ENCODE measurements around the gene CCDC148.

The CCDC148 gene

DNA sequence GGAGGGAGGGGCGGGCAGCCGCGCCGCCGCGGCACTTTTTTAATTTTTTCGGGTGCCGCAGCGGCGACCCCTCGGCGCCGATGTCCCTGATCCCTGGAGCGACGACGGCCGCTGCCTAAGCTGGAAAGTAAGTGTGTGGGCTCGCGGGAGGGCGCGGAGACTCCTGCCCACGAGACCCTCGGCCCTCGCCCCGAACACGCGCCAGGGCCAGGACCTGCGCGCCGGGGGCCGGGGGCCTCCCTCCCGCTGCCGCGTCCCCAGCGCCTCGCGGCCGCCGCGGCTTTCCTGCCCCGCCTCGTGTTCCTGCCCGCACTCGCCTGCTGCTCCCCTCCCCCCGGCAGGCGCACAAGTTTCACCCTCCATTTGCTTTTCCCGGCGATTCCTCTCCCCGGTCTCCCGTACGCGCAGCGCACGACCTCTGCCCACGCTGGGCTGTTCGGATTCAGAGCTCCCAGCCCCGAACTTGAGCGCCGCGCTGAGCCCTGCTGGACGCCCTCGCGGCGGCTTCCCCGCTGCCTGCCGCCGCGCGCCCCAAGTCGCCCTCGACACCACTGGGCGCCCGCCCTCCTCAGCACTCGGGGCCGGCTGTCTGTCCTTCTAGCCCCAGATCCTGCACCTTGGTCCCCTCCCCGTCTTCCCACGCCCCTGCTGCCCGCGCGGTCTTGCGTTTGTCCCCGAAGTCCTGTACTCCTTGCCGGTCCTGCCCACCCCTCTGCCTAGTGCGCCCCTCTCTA, 706 bp upstream of the CCDC148 start:
- TF ChIP-seq TAF1 (IDR thresholded peaks at IDR 0.05; ENCODE audit: borderline replicate concordance, insufficient read depth, low read length) (no peak), SIN3A (IDR thresholded peaks at IDR 0.05; ENCODE audit: borderline replicate concordance, insufficient read depth, low read length) (no peak), FOXP2 (optimal IDR thresholded peaks at IDR 0.05; ENCODE audit: borderline replicate concordance, extremely low read depth, extremely low read length, insufficient read depth) (no peak), POLR2AphosphoS5 (IDR thresholded peaks at IDR 0.05; ENCODE audit: low read depth, low read length) (no peak)
- TF ChIP-seq, protein P1, sequence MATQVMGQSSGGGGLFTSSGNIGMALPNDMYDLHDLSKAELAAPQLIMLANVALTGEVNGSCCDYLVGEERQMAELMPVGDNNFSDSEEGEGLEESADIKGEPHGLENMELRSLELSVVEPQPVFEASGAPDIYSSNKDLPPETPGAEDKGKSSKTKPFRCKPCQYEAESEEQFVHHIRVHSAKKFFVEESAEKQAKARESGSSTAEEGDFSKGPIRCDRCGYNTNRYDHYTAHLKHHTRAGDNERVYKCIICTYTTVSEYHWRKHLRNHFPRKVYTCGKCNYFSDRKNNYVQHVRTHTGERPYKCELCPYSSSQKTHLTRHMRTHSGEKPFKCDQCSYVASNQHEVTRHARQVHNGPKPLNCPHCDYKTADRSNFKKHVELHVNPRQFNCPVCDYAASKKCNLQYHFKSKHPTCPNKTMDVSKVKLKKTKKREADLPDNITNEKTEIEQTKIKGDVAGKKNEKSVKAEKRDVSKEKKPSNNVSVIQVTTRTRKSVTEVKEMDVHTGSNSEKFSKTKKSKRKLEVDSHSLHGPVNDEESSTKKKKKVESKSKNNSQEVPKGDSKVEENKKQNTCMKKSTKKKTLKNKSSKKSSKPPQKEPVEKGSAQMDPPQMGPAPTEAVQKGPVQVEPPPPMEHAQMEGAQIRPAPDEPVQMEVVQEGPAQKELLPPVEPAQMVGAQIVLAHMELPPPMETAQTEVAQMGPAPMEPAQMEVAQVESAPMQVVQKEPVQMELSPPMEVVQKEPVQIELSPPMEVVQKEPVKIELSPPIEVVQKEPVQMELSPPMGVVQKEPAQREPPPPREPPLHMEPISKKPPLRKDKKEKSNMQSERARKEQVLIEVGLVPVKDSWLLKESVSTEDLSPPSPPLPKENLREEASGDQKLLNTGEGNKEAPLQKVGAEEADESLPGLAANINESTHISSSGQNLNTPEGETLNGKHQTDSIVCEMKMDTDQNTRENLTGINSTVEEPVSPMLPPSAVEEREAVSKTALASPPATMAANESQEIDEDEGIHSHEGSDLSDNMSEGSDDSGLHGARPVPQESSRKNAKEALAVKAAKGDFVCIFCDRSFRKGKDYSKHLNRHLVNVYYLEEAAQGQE (IDR thresholded peaks at IDR 0.05; ENCODE audit: insufficient read depth in 1 of 2, low read depth in 2 of 2, low read length in 2 of 2): no peak

DNA sequence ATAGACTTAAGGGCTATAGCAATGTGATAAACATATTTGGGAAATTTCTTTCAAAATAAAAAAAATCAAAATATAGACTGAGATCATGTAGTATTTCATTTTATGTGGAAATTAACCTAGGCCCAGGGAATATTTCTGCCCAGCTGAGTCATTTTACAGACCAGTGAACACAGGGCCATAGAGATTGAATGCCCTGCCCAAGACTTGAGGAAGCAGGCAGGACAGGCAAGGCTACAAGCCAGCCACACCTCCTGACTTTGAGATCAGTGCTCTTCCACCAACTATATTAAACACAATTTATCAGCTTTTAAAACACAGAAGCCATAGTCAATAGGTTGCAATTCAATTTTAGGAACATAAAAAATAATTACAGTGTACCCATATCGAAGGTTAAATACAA, 12.9 kb downstream of the CCDC148 start:
- TF ChIP-seq POLR2AphosphoS5 (IDR thresholded peaks at IDR 0.05; ENCODE audit: low read depth, low read length): no peak
- no peak for TF ChIP-seq SIN3A (IDR thresholded peaks at IDR 0.05; ENCODE audit: borderline replicate concordance, insufficient read depth, low read length)
- TF ChIP-seq TAF1 (IDR thresholded peaks at IDR 0.05; ENCODE audit: borderline replicate concordance, insufficient read depth, low read length): no peak
- TF ChIP-seq, protein P1 (IDR thresholded peaks at IDR 0.05; ENCODE audit: insufficient read depth in 1 of 2, low read depth in 2 of 2, low read length in 2 of 2): no peak
- TF ChIP-seq FOXP2 (optimal IDR thresholded peaks at IDR 0.05; ENCODE audit: borderline replicate concordance, extremely low read depth, extremely low read length, insufficient read depth): no peak

DNA sequence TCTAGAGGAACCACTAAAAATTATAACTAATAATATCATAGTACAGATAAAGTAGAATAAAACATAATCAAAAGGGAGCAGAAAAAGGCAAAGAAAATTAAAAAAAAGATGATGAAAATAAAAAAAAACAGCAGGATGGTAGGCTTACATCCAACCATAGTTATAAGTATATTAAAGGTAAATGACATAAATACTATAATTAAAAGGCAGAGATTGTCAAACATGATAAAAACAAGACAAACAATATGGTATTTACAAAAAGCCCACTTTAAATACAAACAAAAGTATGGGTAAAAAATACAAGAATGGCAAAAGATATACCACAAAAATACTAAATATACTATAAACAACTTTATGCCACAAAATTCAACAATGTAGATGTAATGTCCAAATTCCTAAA, 24.4 kb downstream of the CCDC148 start:
- TF ChIP-seq, protein P1 (IDR thresholded peaks at IDR 0.05; ENCODE audit: insufficient read depth in 1 of 2, low read depth in 2 of 2, low read length in 2 of 2): no peak
- no peak for TF ChIP-seq FOXP2 (optimal IDR thresholded peaks at IDR 0.05; ENCODE audit: borderline replicate concordance, extremely low read depth, extremely low read length, insufficient read depth)
- TF ChIP-seq TAF1 (IDR thresholded peaks at IDR 0.05; ENCODE audit: borderline replicate concordance, insufficient read depth, low read length): no peak
- no peak for TF ChIP-seq POLR2AphosphoS5 (IDR thresholded peaks at IDR 0.05; ENCODE audit: low read depth, low read length)
- TF ChIP-seq SIN3A (IDR thresholded peaks at IDR 0.05; ENCODE audit: borderline replicate concordance, insufficient read depth, low read length): no peak

DNA sequence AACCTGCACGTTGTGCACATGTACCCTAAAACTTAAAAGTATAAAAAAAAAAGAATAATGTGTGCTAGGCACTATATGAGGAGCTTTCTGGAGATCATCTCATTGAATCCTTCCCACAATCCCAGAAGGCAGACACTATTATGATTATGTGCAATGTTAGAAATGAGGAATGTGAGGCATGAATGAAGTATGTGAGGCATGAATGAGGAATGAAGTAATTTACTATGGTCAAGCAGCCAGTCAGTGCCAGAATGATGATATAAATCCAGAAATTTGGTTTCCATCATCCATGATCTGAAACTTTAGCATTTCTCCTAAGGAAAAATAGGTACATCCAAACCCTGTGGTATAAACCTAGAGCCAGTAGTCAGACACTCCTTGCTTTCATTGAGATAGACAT, 42.0 kb downstream of the CCDC148 start:
- no peak for TF ChIP-seq POLR2AphosphoS5 (IDR thresholded peaks at IDR 0.05; ENCODE audit: low read depth, low read length)
- TF ChIP-seq SIN3A (IDR thresholded peaks at IDR 0.05; ENCODE audit: borderline replicate concordance, insufficient read depth, low read length): no peak
- TF ChIP-seq FOXP2 (optimal IDR thresholded peaks at IDR 0.05; ENCODE audit: borderline replicate concordance, extremely low read depth, extremely low read length, insufficient read depth): no peak
- TF ChIP-seq TAF1 (IDR thresholded peaks at IDR 0.05; ENCODE audit: borderline replicate concordance, insufficient read depth, low read length): no peak
- TF ChIP-seq, protein P1 (IDR thresholded peaks at IDR 0.05; ENCODE audit: insufficient read depth in 1 of 2, low read depth in 2 of 2, low read length in 2 of 2): no peak
